ENCODE results near the gene MPV17L2.

Gene MPV17L2

GRCh38 chr19:18197941-18198340 lies 4.9 kb downstream of the MPV17L2 start:
- ATAC-seq, result no peak
- no peak for TF ChIP-seq PATZ1 (CRISPR knock-in tag; IDR thresholded peaks at IDR 0.05; ENCODE audit: borderline replicate concordance)
- TF ChIP-seq GLIS3 (CRISPR knock-in tag; IDR thresholded peaks at IDR 0.05), result no peak
- no peak for TF ChIP-seq ZFP3 (CRISPR knock-in tag; IDR thresholded peaks at IDR 0.05)
- TF ChIP-seq PPARA (CRISPR knock-in tag; IDR thresholded peaks at IDR 0.05; ENCODE audit: borderline replicate concordance), result no peak
- no peak for TF ChIP-seq ESRRG (CRISPR knock-in tag; IDR thresholded peaks at IDR 0.05)
- TF ChIP-seq SNAI2 (CRISPR knock-in tag; IDR thresholded peaks at IDR 0.05), result no peak
- TF ChIP-seq, protein P1, sequence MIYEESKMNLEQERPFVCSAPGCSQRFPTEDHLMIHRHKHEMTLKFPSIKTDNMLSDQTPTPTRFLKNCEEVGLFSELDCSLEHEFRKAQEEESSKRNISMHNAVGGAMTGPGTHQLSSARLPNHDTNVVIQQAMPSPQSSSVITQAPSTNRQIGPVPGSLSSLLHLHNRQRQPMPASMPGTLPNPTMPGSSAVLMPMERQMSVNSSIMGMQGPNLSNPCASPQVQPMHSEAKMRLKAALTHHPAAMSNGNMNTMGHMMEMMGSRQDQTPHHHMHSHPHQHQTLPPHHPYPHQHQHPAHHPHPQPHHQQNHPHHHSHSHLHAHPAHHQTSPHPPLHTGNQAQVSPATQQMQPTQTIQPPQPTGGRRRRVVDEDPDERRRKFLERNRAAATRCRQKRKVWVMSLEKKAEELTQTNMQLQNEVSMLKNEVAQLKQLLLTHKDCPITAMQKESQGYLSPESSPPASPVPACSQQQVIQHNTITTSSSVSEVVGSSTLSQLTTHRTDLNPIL (CRISPR knock-in tag; IDR thresholded peaks at IDR 0.05; ENCODE audit: low read depth), result no peak
- no peak for TF ChIP-seq POU6F1 (CRISPR knock-in tag; IDR thresholded peaks at IDR 0.05; ENCODE audit: borderline replicate concordance, low read depth)
- no peak for TF ChIP-seq CSDC2 (CRISPR knock-in tag; IDR thresholded peaks at IDR 0.05)

DNA sequence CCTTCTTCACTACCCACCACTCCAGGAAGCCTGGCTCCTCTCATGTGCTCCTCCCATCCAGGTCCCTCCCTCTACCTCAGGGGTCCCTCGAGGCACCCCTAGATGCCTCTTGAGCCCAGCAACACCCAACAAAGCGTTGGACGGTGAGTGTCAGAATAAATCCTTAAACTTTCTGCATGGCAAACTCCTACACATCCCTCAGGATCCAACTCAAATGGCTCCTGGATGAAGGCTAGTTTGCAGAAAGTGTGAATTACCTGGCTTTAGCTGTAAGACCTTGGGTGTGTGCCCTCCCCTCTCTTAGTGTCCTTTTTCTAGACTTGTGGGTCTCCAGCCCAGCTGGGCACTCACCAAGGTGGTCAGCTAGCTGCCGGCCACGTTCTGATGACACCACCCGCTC lies 5.4 kb downstream of the MPV17L2 start:
- no peak for ATAC-seq
- TF ChIP-seq ZFP3 (CRISPR knock-in tag; IDR thresholded peaks at IDR 0.05), result peak; percentile 92
- no peak for TF ChIP-seq BACH2 (CRISPR knock-in tag; IDR thresholded peaks at IDR 0.05; ENCODE audit: borderline replicate concordance)
- TF ChIP-seq ZNF565 (CRISPR knock-in tag; conservative IDR thresholded peaks at IDR 0.05; ENCODE audit: low read depth), result no peak
- TF ChIP-seq RARB (CRISPR knock-in tag; IDR thresholded peaks at IDR 0.05), result no peak
- no peak for TF ChIP-seq ISL1 (CRISPR knock-in tag; IDR thresholded peaks at IDR 0.05)
- TF ChIP-seq GLIS3 (CRISPR knock-in tag; IDR thresholded peaks at IDR 0.05), result no peak
- no peak for TF ChIP-seq ARNTL (CRISPR knock-in tag; IDR thresholded peaks at IDR 0.05; ENCODE audit: borderline replicate concordance, low read depth)

- TF ChIP-seq CSDC2 (CRISPR knock-in tag; IDR thresholded peaks at IDR 0.05) (no peak), ARNTL (CRISPR knock-in tag; IDR thresholded peaks at IDR 0.05; ENCODE audit: borderline replicate concordance, low read depth) (no peak), ZNF8 (CRISPR knock-in tag; IDR thresholded peaks at IDR 0.05) (no peak), ISL1 (CRISPR knock-in tag; IDR thresholded peaks at IDR 0.05) (no peak), POU6F1 (CRISPR knock-in tag; IDR thresholded peaks at IDR 0.05; ENCODE audit: borderline replicate concordance, low read depth) (no peak), BACH2 (CRISPR knock-in tag; IDR thresholded peaks at IDR 0.05; ENCODE audit: borderline replicate concordance) (no peak), GLIS3 (CRISPR knock-in tag; IDR thresholded peaks at IDR 0.05) (no peak), PPARA (CRISPR knock-in tag; IDR thresholded peaks at IDR 0.05; ENCODE audit: borderline replicate concordance) (no peak), ZC3H10 (CRISPR knock-in tag; IDR thresholded peaks at IDR 0.05) (no peak), PATZ1 (CRISPR knock-in tag; IDR thresholded peaks at IDR 0.05; ENCODE audit: borderline replicate concordance) (no peak), RARB (CRISPR knock-in tag; IDR thresholded peaks at IDR 0.05) (no peak), ZFP3 (CRISPR knock-in tag; IDR thresholded peaks at IDR 0.05) (no peak), SNAI2 (CRISPR knock-in tag; IDR thresholded peaks at IDR 0.05) (no peak), TCF4 (CRISPR knock-in tag; IDR thresholded peaks at IDR 0.05; ENCODE audit: borderline replicate concordance) (no peak), ZNF565 (CRISPR knock-in tag; conservative IDR thresholded peaks at IDR 0.05; ENCODE audit: low read depth) (no peak), TOX (CRISPR knock-in tag; IDR thresholded peaks at IDR 0.05; ENCODE audit: borderline replicate concordance) (no peak), ZFP30 (CRISPR knock-in tag; IDR thresholded peaks at IDR 0.05) (no peak)
- TF ChIP-seq, protein P1 (CRISPR knock-in tag; IDR thresholded peaks at IDR 0.05; ENCODE audit: low read depth), result no peak
- TF ChIP-seq, protein P2, sequence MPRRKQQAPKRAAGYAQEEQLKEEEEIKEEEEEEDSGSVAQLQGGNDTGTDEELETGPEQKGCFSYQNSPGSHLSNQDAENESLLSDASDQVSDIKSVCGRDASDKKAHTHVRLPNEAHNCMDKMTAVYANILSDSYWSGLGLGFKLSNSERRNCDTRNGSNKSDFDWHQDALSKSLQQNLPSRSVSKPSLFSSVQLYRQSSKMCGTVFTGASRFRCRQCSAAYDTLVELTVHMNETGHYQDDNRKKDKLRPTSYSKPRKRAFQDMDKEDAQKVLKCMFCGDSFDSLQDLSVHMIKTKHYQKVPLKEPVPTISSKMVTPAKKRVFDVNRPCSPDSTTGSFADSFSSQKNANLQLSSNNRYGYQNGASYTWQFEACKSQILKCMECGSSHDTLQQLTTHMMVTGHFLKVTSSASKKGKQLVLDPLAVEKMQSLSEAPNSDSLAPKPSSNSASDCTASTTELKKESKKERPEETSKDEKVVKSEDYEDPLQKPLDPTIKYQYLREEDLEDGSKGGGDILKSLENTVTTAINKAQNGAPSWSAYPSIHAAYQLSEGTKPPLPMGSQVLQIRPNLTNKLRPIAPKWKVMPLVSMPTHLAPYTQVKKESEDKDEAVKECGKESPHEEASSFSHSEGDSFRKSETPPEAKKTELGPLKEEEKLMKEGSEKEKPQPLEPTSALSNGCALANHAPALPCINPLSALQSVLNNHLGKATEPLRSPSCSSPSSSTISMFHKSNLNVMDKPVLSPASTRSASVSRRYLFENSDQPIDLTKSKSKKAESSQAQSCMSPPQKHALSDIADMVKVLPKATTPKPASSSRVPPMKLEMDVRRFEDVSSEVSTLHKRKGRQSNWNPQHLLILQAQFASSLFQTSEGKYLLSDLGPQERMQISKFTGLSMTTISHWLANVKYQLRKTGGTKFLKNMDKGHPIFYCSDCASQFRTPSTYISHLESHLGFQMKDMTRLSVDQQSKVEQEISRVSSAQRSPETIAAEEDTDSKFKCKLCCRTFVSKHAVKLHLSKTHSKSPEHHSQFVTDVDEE (CRISPR knock-in tag; IDR thresholded peaks at IDR 0.05), result no peak
- TF ChIP-seq, protein P3, sequence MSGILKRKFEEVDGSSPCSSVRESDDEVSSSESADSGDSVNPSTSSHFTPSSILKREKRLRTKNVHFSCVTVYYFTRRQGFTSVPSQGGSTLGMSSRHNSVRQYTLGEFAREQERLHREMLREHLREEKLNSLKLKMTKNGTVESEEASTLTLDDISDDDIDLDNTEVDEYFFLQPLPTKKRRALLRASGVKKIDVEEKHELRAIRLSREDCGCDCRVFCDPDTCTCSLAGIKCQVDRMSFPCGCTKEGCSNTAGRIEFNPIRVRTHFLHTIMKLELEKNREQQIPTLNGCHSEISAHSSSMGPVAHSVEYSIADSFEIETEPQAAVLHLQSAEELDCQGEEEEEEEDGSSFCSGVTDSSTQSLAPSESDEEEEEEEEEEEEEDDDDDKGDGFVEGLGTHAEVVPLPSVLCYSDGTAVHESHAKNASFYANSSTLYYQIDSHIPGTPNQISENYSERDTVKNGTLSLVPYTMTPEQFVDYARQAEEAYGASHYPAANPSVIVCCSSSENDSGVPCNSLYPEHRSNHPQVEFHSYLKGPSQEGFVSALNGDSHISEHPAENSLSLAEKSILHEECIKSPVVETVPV (CRISPR knock-in tag; IDR thresholded peaks at IDR 0.05), result no peak
These were observed 9.4 kb downstream of the MPV17L2 start for GRCh38 chr19:18202397-18202777.

More at GRCh38 chr19:18202397-18202777, 9.4 kb downstream of the MPV17L2 start:
- no peak for ATAC-seq
